SJCRH30 (cell line): ENCODE measurements around the gene EPHA1. TPM values are rescaled to one million over a fixed set of nuclear protein-coding genes. Genes with fewer than 3 reads are reported as not detected.

Source experiments
- DNase-seq, 2 experiments: peaks; one replicate each; pipeline ENCODE4 v3.0.0-alpha.2; 2015 to 2020
- H3K27ac ChIP-seq: fragments of 250-450 bp; sonication (Bioruptor Pico); 2 replicates; pipeline ENCODE4 v1.5.1; 2020; ENCODE audit warnings: mild to moderate bottlenecking, moderate library complexity
- H3K27me3 ChIP-seq: fragments of 250-450 bp; sonication (Bioruptor Pico); 2 replicates; pipeline ENCODE4 v1.5.1; 2020; ENCODE audit warnings: mild to moderate bottlenecking, moderate library complexity
- H3K36me3 ChIP-seq: fragments of 250-450 bp; sonication (Bioruptor Pico); 2 replicates; pipeline ENCODE4 v1.5.1; 2020; ENCODE audit warnings: mild to moderate bottlenecking, moderate library complexity
- H3K4me1 ChIP-seq: fragments of 250-450 bp; sonication (Bioruptor Pico); 2 replicates; pipeline ENCODE4 v1.5.1; 2020; ENCODE audit warnings: mild to moderate bottlenecking, moderate library complexity
- H3K4me3 ChIP-seq: fragments of 250-450 bp; sonication (Bioruptor Pico); 2 replicates; pipeline ENCODE4 v1.5.1; 2020; ENCODE audit warnings: mild to moderate bottlenecking, moderate library complexity
- H3K9me3 ChIP-seq: fragments of 250-450 bp; sonication (Bioruptor Pico); replicated peaks from 2 replicates; pipeline ENCODE4 v1.5.1; 2020; ENCODE audit warnings: mild to moderate bottlenecking, moderate library complexity
- total RNA-seq: library from RNA; depleted of rRNA; stranded (reverse); fragments of >200 nt; shearing (Covaris generic); gene quantifications from 2 replicates; pipeline ENCODE4 v1.2.3, GENCODE V29; 2014; rRNA removed

Gene EPHA1
- total RNA-seq, 1 experiment from 2014 or later = 0.32 TPM

- no peak for DNase-seq
- H3K27ac ChIP-seq = no peak overlapping the region
- H3K9me3 ChIP-seq = no peaks in the 10 kb centered on the region
- peaks cover 25% of the 10 kb centered on the region for H3K27me3 ChIP-seq
- H3K4me1 ChIP-seq = no peaks in the 10 kb centered on the region
- no peak overlapping the region for H3K4me3 ChIP-seq
- no peaks in the 10 kb centered on the region for H3K36me3 ChIP-seq
Observed at GRCh38 chr7:143352531-143353002, 56.1 kb downstream of the EPHA1 start.

- Histone ChIP-seq H3K9me3 (no peaks in the 10 kb centered on the region), H3K4me3 (no peak overlapping the region), H3K36me3 (no peaks in the 10 kb centered on the region), H3K4me1 (no peaks in the 10 kb centered on the region), H3K27ac (no peak overlapping the region), H3K27me3 (peaks cover 25% of the 10 kb centered on the region)
- DNase-seq = no peak
Observed at GRCh38 chr7:143351574-143351973, 57.1 kb downstream of the EPHA1 start.

GRCh38 chr7:143351060-143351459 lies 57.6 kb downstream of the EPHA1 start:
- H3K4me1 ChIP-seq = no peaks in the 10 kb centered on the region
- peaks cover 25% of the 10 kb centered on the region for H3K27me3 ChIP-seq
- H3K4me3 ChIP-seq = no peak overlapping the region
- DNase-seq = no peak
- H3K27ac ChIP-seq = no peak overlapping the region
- no peaks in the 10 kb centered on the region for H3K9me3 ChIP-seq
- no peaks in the 10 kb centered on the region for H3K36me3 ChIP-seq

GRCh38 chr7:143347950-143348349 lies 60.7 kb downstream of the EPHA1 start:
- no peaks in the 10 kb centered on the region for H3K4me1 ChIP-seq
- no peak overlapping the region for H3K4me3 ChIP-seq
- DNase-seq = no peak
- peaks cover 17% of the 10 kb centered on the region for H3K27me3 ChIP-seq
- H3K36me3 ChIP-seq = no peaks in the 10 kb centered on the region
- no peak overlapping the region for H3K27ac ChIP-seq
- no peaks in the 10 kb centered on the region for H3K9me3 ChIP-seq

GRCh38 chr7:143346018-143346417 lies 62.6 kb downstream of the EPHA1 start:
- H3K9me3 ChIP-seq = no peaks in the 10 kb centered on the region
- H3K27ac ChIP-seq = no peak overlapping the region
- H3K4me1 ChIP-seq = no peaks in the 10 kb centered on the region
- DNase-seq = no peak
- peaks cover 11% of the 10 kb centered on the region for H3K27me3 ChIP-seq
- H3K4me3 ChIP-seq = no peak overlapping the region
- H3K36me3 ChIP-seq = no peaks in the 10 kb centered on the region

GRCh38 chr7:143345428-143345900 lies 63.2 kb downstream of the EPHA1 start:
- Histone ChIP-seq H3K4me3 (no peak overlapping the region), H3K27me3 (peaks cover 11% of the 10 kb centered on the region; the same call in 1 of the 2 replicates), H3K36me3 (no peaks in the 10 kb centered on the region), H3K27ac (no peak overlapping the region), H3K4me1 (no peaks in the 10 kb centered on the region), H3K9me3 (no peaks in the 10 kb centered on the region)
- no peak for DNase-seq

GRCh38 chr7:143343596-143343995 lies 65.1 kb downstream of the EPHA1 start:
- Histone ChIP-seq H3K27ac (no peak overlapping the region), H3K27me3 (peaks cover 8% of the 10 kb centered on the region; the same call in 1 of the 2 replicates), H3K4me3 (no peak overlapping the region), H3K36me3 (no peaks in the 10 kb centered on the region), H3K4me1 (no peaks in the 10 kb centered on the region), H3K9me3 (no peaks in the 10 kb centered on the region)
- DNase-seq = no peak

- H3K9me3 ChIP-seq = no peaks in the 10 kb centered on the region
- DNase-seq = no peak
- H3K27me3 ChIP-seq = 0 out of 2 replicates have a peak, but pooled peaks cover 5% of the 10 kb centered on the region
- H3K4me1 ChIP-seq = no peaks in the 10 kb centered on the region
- H3K4me3 ChIP-seq = no peak overlapping the region
- H3K36me3 ChIP-seq = no peaks in the 10 kb centered on the region
- H3K27ac ChIP-seq = no peak overlapping the region
Observed at GRCh38 chr7:143341842-143342241, 66.8 kb downstream of the EPHA1 start.

Other genes with a start within 250 kb of the EPHA1 start
- gene TAS2R39, start 225.4 kb downstream of the EPHA1 start, total RNA-seq = not detected in 2 replicates
- gene TAS2R40, start 186.8 kb downstream of the EPHA1 start, total RNA-seq = not detected in 2 replicates
- 35.2 and 35.6 TPM in 2 replicates for gene GSTK1, start 145.4 kb downstream of the EPHA1 start, total RNA-seq
- 0.97 and 2.5 TPM in 2 replicates for gene TMEM139, start 123.9 kb downstream of the EPHA1 start, total RNA-seq
- gene CASP2, start 120.5 kb downstream of the EPHA1 start, total RNA-seq = 36.6 and 39.1 TPM in 2 replicates
- gene CLCN1, start 92.7 kb downstream of the EPHA1 start, total RNA-seq = not detected in 2 replicates
- 0.15 and 0.22 TPM in 2 replicates for gene FAM131B, start 46.1 kb downstream of the EPHA1 start, total RNA-seq
- 34.6 and 35.9 TPM in 2 replicates for gene ZYX, start 27.5 kb downstream of the EPHA1 start, total RNA-seq
- not detected in 2 replicates for gene TAS2R60, start 34.6 kb upstream of the EPHA1 start, total RNA-seq
- not detected in 2 replicates for gene TAS2R41, start 69.0 kb upstream of the EPHA1 start, total RNA-seq
- gene CTAGE15, start 162.9 kb upstream of the EPHA1 start, total RNA-seq = not detected in 2 replicates
- gene TCAF2, start 212.1 kb upstream of the EPHA1 start, total RNA-seq = 0.28 and 0.51 TPM in 2 replicates